HCT116 (cell line): ENCODE measurements around the gene CNBD2.
"Not testable (repeated sequence)": the region's sequence is repeated elsewhere in the genome, so short reads cannot be mapped to it uniquely, and the experiment has no call there.

Source experiments
- ATF3 ChIP-seq: IDR thresholded peaks from 2 replicates; pipeline ENCODE4 v1.6.1; 2012
- CTCF ChIP-seq, 3 experiments: fragments of 200-600 bp in 1 of 3; sonication (generic) in 1 of 3; IDR thresholded peaks in 2 of 3; conservative IDR thresholded peaks in 1 of 3; 2 replicates each; pipeline ENCODE4 v1.5.1; 2012 to 2017; ENCODE audit warnings: low read depth in 2 of 3, low read length in 2 of 3, antibody characterized with exemption in 1 of 3, borderline replicate concordance in 1 of 3, control low read depth in 1 of 3, mild to moderate bottlenecking in 1 of 3, mixed read lengths in 1 of 3, mixed run types in 1 of 3, moderate library complexity in 1 of 3; ENCODE audit not compliant: insufficient read depth in 1 of 3
- EZH2 ChIP-seq: fragments of 200-600 bp; sonication (generic); IDR thresholded peaks from 2 replicates; pipeline ENCODE4 v1.6.1; 2017; ENCODE audit warnings: antibody characterized with exemption, mixed run types
- POLR2A ChIP-seq: IDR thresholded peaks from 2 replicates; pipeline ENCODE4 v1.7.0; 2011; ENCODE audit warnings: borderline replicate concordance; ENCODE audit not compliant: insufficient read depth, insufficient read length; ENCODE audit errors: extremely low read depth
- POLR2AphosphoS5 ChIP-seq: IDR thresholded peaks from 2 replicates; pipeline ENCODE4 v1.6.1; 2011; ENCODE audit warnings: mild to moderate bottlenecking, low read depth, low read length, moderate library complexity
- RAD21 ChIP-seq: IDR thresholded peaks from 2 replicates; pipeline ENCODE4 v1.6.1; 2012; ENCODE audit warnings: low read depth, mild to moderate bottlenecking
- REST ChIP-seq: IDR thresholded peaks from 2 replicates; pipeline ENCODE4 v1.6.1; 2012; ENCODE audit warnings: low read depth
- SP1 ChIP-seq: IDR thresholded peaks from 2 replicates; pipeline ENCODE4 v1.6.1; 2012; ENCODE audit warnings: low read depth
- SRF ChIP-seq: IDR thresholded peaks from 2 replicates; pipeline ENCODE4 v1.6.1; 2012; ENCODE audit warnings: low read depth
- YY1 ChIP-seq: IDR thresholded peaks from 2 replicates; pipeline ENCODE4 v1.6.1; 2011; ENCODE audit warnings: low read length, low read depth, moderate library complexity, mild to moderate bottlenecking; ENCODE audit not compliant: insufficient replicate concordance; ENCODE audit errors: extremely low read depth
- ZBTB33 ChIP-seq: IDR thresholded peaks from 2 replicates; pipeline ENCODE4 v1.6.1; 2011; ENCODE audit warnings: mild to moderate bottlenecking, low read length, moderate library complexity; ENCODE audit not compliant: insufficient replicate concordance; ENCODE audit errors: extremely low read depth
- ZNF274 ChIP-seq: fragments of 200-500 bp; sonication (Bioruptor generic); IDR thresholded peaks from 2 replicates; pipeline ENCODE4 v1.6.1; 2014; ENCODE audit warnings: mild to moderate bottlenecking, low read depth, low read length, inconsistent platforms
- TF ChIP-seq, protein P1 (sequence below): IDR thresholded peaks from 2 replicates; pipeline ENCODE4 v1.6.1; 2012

GRCh38 chr20:36079984-36080383, 111.6 kb downstream of the CNBD2 start:
- not testable (repeated sequence) for TF ChIP-seq CTCF (IDR thresholded peaks at IDR 0.05 in 2 of 3, conservative IDR thresholded peaks at IDR 0.05 in 1 of 3; ENCODE audit: borderline replicate concordance in 1 of 3, insufficient read depth in 1 of 3, low read depth in 2 of 3, low read length in 2 of 3); SRF; YY1; POLR2AphosphoS5; REST; EZH2; POLR2A; SP1; ZNF274; ATF3; ZBTB33; RAD21
- TF ChIP-seq, protein P1, sequence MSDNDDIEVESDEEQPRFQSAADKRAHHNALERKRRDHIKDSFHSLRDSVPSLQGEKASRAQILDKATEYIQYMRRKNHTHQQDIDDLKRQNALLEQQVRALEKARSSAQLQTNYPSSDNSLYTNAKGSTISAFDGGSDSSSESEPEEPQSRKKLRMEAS, result not testable (repeated sequence)
